ENCODE data around the gene PRIM2. TPM values are rescaled to one million over a fixed set of nuclear protein-coding genes. Genes with fewer than 3 reads are reported as not detected.
"Not testable (repeated sequence)": the region's sequence is repeated elsewhere in the genome, so short reads cannot be mapped to it uniquely, and the experiment has no call there.

PRIM2 gene
- total and polyA plus RNA-seq, 2 of the 8 experiments (the other 6 are each of a cell fraction or from before 2014, with no cell fraction given): 20.8 to 46.8 TPM

DNA sequence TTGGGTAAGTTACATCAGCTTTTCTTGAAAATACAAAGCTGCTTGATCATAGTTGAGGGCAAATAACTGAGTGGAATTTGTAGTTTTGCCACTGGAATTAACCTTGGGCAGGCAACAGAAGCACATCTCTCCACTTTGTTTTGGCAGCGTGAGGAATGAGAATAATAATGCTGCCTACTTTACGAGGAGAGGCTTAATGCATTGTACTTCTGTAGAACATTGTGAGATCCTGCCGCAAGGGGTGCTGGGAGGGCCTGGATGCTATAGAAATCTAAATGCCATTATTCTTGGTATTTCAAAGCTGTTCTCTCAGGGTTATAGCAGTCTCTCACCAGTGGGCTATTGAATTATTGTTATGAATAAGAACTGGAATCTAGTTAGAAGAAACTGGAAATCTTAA is 353.8 kb downstream of the PRIM2 start:
- H3K14ac ChIP-seq (ENCODE audit: insufficient read length); POLR2A ChIA-PET (ENCODE audit: partially characterized antibody); H3K36me3 ChIP-seq (ENCODE audit: control insufficient read depth in 2 of 4, insufficient read depth in 4 of 4, low read length in 3 of 4); H3K9me3 ChIP-seq (ENCODE audit: insufficient read depth in 2 of 2, low read depth in 1 of 2, low read length in 1 of 2); H2BK12ac ChIP-seq (ENCODE audit: low read depth, low read length); H2BK5ac ChIP-seq (ENCODE audit: low read depth, low read length); H2BK20ac ChIP-seq (ENCODE audit: low read length); H3K79me2 ChIP-seq (ENCODE audit: control insufficient read depth in 1 of 2, insufficient read depth in 2 of 2, low read length in 2 of 2); H3K4ac ChIP-seq (replicated peaks; ENCODE audit: insufficient read length, low read depth, low read length); H3K4me2 ChIP-seq (ENCODE audit: insufficient read depth in 1 of 2, low read depth in 2 of 2, low read length in 2 of 2); H4K8ac ChIP-seq (ENCODE audit: extremely low read depth, insufficient read depth, low read length); H3K27me3 ChIP-seq (replicated peaks in 1 of 4; ENCODE audit: control insufficient read depth in 3 of 4, extremely low read depth in 1 of 4, insufficient read depth in 3 of 4, low read length in 3 of 4); H3K18ac ChIP-seq (ENCODE audit: extremely low read depth, low read length); H3K56ac ChIP-seq (replicated peaks; ENCODE audit: insufficient read length, low read depth, low read length); H3K4me3 ChIP-seq (ENCODE audit: extremely low read depth in 1 of 4, insufficient read depth in 2 of 4, low read depth in 3 of 4, low read length in 4 of 4); H4K5ac ChIP-seq (ENCODE audit: insufficient read length, low read depth, low read length); CTCF ChIA-PET (ENCODE audit: partially characterized antibody); H3K9ac ChIP-seq (replicated peaks in 1 of 4; ENCODE audit: extremely low read depth in 1 of 4, low read depth in 3 of 4, low read length in 3 of 4); H2BK15ac ChIP-seq (ENCODE audit: low read length); H3K4me1 ChIP-seq (replicated peaks in 1 of 4; ENCODE audit: control insufficient read depth in 3 of 4, insufficient read depth in 4 of 4, low read length in 3 of 4); H2BK120ac ChIP-seq (replicated peaks; ENCODE audit: low read depth, low read length); H3K23me2 ChIP-seq (ENCODE audit: low read depth, low read length); H4K20me1 ChIP-seq (replicated peaks in 1 of 2; ENCODE audit: control insufficient read depth in 1 of 2, insufficient read depth in 2 of 2, low read length in 2 of 2); H3K23ac ChIP-seq (ENCODE audit: insufficient read length); H3K27ac ChIP-seq (ENCODE audit: low read depth, low read length); DNase-seq (ENCODE audit: low read depth in 1 of 2, low spot score in 2 of 2); H4K91ac ChIP-seq (replicated peaks; ENCODE audit: insufficient read length, low read length); H3K79me1 ChIP-seq (ENCODE audit: low read depth, low read length); FAIRE-seq; H2AK5ac ChIP-seq (ENCODE audit: low read depth, low read length): not testable (repeated sequence)
- 0 out of 2 replicates have a peak overlapping the region, but pooled peaks have one; percentile 67 for H2AFZ ChIP-seq (ENCODE audit: low read length)
- WGBS, 2 experiments (ENCODE audit: extremely low coverage in 1 of 2, insufficient coverage in 1 of 2, insufficient read length in 1 of 2, insufficient replicate concordance in 2 of 2, low coverage in 1 of 2, low lambda C conversion rate in 2 of 2, missing lambda C conversion rate in 1 of 2): 59% methylated on average over 3 of the region's 3 CpGs; no CpG with 5 or more reads in 1 of the 2 experiments

All from H1 (cell line).